Astrocyte of the spinal cord (primary cell): Measurements from ENCODE around the gene ADAMTS19.

ENCODE experiments used
- DNase-seq: peaks from one replicate; pipeline ENCODE4 v3.0.0; 2011; ENCODE audit warnings: low read depth, low spot score
- H3K4me3 ChIP-seq: 2 replicates; pipeline ENCODE4 v1.5.1; 2011; ENCODE audit warnings: low read depth, mild to moderate bottlenecking, low read length, moderate library complexity
- CTCF ChIP-seq: IDR thresholded peaks from 2 replicates; pipeline ENCODE4 v1.5.1; 2012; ENCODE audit warnings: low read depth, mild to moderate bottlenecking, low read length, inconsistent platforms
- in situ Hi-C: cut with HindIII; loops from 2 replicates; pipeline ENCODE4 v1.10.0; 2017; ENCODE audit warnings: low sequenced_read_pairs

The ADAMTS19 gene

GRCh38 chr5:129459777-129460671 lies at the start of gene ADAMTS19:
TSS of gene ADAMTS19 (plus strand) at chr5:129460298. CDS start at chr5:129460392, 94 bp downstream.
- peak; percentile 52 for DNase-seq
- peak within 1 kb of the TSS; percentile 45 for H3K4me3 ChIP-seq
- no peak for TF ChIP-seq CTCF
- in situ Hi-C loops: no loop called here

GRCh38 chr5:129410488-129410887 lies 49.6 kb upstream of the ADAMTS19 start:
- DNase-seq: no peak
- H3K4me3 ChIP-seq: no peak overlapping the region
- in situ Hi-C loops: no loop called here
- TF ChIP-seq CTCF: no peak

- TF ChIP-seq CTCF: no peak
- H3K4me3 ChIP-seq: no peak overlapping the region
- DNase-seq: no peak
- in situ Hi-C loops: no loop called here
Measured at GRCh38 chr5:129412721-129413120, 47.4 kb upstream of the ADAMTS19 start.

- in situ Hi-C loops: no loop called here
- no peak overlapping the region for H3K4me3 ChIP-seq
- TF ChIP-seq CTCF: no peak
- no peak for DNase-seq
Measured at GRCh38 chr5:129413570-129413969, 46.5 kb upstream of the ADAMTS19 start.

GRCh38 chr5:129419292-129419691 lies 40.8 kb upstream of the ADAMTS19 start:
- in situ Hi-C loops: no loop called here
- no peak for DNase-seq
- no peak overlapping the region for H3K4me3 ChIP-seq
- TF ChIP-seq CTCF: no peak

- DNase-seq: no peak
- no peak overlapping the region for H3K4me3 ChIP-seq
- TF ChIP-seq CTCF: no peak
- in situ Hi-C loops: no loop called here
Measured at GRCh38 chr5:129425031-129425430, 35.1 kb upstream of the ADAMTS19 start.
